ENCODE measurements around the gene ZNF846.
"Not testable (repeated sequence)": the region's sequence is repeated elsewhere in the genome, so short reads cannot be mapped to it uniquely, and the experiment has no call there.

The ZNF846 gene

DNA sequence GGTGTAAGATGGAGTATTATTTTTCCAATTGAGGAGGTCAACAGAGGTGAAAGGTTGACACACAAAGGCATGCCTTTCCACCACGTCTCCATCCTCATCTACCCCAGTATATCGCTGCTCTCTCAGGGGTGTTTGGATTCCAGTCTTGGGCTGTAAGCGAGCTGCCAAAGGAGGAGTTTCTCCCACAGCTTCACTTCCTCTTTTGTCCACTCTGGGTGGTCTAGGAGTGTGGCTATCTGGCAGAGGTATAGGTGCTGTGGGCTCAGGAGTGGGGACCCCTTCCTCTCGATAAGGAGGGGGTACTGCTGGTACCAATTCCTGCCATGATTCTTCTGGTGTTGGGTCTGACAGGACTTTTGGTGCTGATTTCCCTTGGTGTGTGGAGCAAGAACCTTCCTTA is 39.4 kb downstream of the ZNF846 start:
- CTCF ChIA-PET = no interaction called here
- POLR2A ChIA-PET = no interaction called here
- Histone ChIP-seq H3K4me1 (ENCODE audit: control insufficient read depth, insufficient read depth, low read length) (no peaks in the 10 kb centered on the region), H3K27ac (ENCODE audit: extremely low read depth, low read depth, low read length) (no peak overlapping the region), H3K36me3 (ENCODE audit: control insufficient read depth in 2 of 2, insufficient read depth in 1 of 2, low read length in 2 of 2) (no peaks in the 10 kb centered on the region), H3K9me3 (ENCODE audit: control insufficient read depth, insufficient read depth, low read depth, low read length) (no peaks in the 10 kb centered on the region), H3K4me3 (ENCODE audit: low read depth, low read length) (no peak overlapping the region)
- TF ChIP-seq, protein P1, sequence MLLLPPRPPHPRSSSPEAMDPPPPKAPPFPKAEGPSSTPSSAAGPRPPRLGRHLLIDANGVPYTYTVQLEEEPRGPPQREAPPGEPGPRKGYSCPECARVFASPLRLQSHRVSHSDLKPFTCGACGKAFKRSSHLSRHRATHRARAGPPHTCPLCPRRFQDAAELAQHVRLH (tag by site-specific recombination; IDR thresholded peaks at IDR 0.05) = no peak
- TF ChIP-seq SCRT2 (tag by site-specific recombination; IDR thresholded peaks at IDR 0.05) (no peak), ZBTB8A (tag by site-specific recombination; IDR thresholded peaks at IDR 0.05) (no peak), ZNF23 (tag by site-specific recombination; IDR thresholded peaks at IDR 0.05; ENCODE audit: borderline replicate concordance) (no peak), ZNF792 (tag by site-specific recombination; IDR thresholded peaks at IDR 0.05) (no peak), ZNF830 (tag by site-specific recombination; IDR thresholded peaks at IDR 0.05; ENCODE audit: low read depth) (no peak), ZNF629 (tag by site-specific recombination; IDR thresholded peaks at IDR 0.05) (no peak), ZNF747 (tag by site-specific recombination; IDR thresholded peaks at IDR 0.05) (no peak), IKZF3 (tag by site-specific recombination; IDR thresholded peaks at IDR 0.05) (no peak), ZNF626 (tag by site-specific recombination; IDR thresholded peaks at IDR 0.05) (no peak), ZNF155 (tag by site-specific recombination; IDR thresholded peaks at IDR 0.05) (no peak), ZFHX2 (tag by site-specific recombination; conservative IDR thresholded peaks at IDR 0.05) (no peak), ZNF292 (tag by site-specific recombination; IDR thresholded peaks at IDR 0.05; ENCODE audit: borderline replicate concordance, low read depth) (no peak), ZNF843 (tag by site-specific recombination; IDR thresholded peaks at IDR 0.05) (no peak)

DNA sequence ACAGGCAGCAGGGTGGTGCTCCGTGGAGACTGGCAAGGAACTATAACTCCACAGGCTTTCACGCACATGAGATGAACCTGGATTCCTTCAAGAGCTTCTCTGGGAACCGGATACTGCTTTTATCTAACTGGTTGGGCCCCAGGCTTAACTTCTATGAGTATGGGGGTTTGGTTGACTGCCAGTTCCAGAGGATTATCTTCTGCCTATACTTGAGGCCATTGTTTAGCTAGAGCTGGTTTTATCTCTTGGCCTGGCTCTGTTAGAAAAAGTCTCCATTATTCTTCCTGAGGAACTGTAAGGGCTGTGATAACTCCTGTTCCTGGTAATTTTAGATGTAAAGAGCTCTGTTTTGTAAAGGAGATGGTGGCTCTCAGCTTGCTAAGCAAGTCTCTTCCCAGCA is 40.9 kb downstream of the ZNF846 start:
- ChIA-PET CTCF (interaction anchor here (0.9 kb wide), 1 partner anchor 68 kb away, joined by 4 read pairs; no protein-coding TSS in a partner anchor), POLR2A (no interaction called here)
- TF ChIP-seq, protein P2, sequence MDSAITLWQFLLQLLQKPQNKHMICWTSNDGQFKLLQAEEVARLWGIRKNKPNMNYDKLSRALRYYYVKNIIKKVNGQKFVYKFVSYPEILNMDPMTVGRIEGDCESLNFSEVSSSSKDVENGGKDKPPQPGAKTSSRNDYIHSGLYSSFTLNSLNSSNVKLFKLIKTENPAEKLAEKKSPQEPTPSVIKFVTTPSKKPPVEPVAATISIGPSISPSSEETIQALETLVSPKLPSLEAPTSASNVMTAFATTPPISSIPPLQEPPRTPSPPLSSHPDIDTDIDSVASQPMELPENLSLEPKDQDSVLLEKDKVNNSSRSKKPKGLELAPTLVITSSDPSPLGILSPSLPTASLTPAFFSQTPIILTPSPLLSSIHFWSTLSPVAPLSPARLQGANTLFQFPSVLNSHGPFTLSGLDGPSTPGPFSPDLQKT (IDR thresholded peaks at IDR 0.05; ENCODE audit: borderline replicate concordance, low read depth, low read length) = no peak
- TF ChIP-seq ZNF133 (tag by site-specific recombination; IDR thresholded peaks at IDR 0.05) (no peak), ZNF621 (tag by site-specific recombination; IDR thresholded peaks at IDR 0.05) (no peak), ZNF629 (tag by site-specific recombination; IDR thresholded peaks at IDR 0.05) (no peak), ZNF24 (tag by site-specific recombination; IDR thresholded peaks at IDR 0.05) (no peak), ZNF623 (tag by site-specific recombination; IDR thresholded peaks at IDR 0.05) (no peak), ZFP41 (tag by site-specific recombination; IDR thresholded peaks at IDR 0.05; ENCODE audit: borderline replicate concordance) (no peak), ZFHX2 (tag by site-specific recombination; conservative IDR thresholded peaks at IDR 0.05) (no peak), ZNF843 (tag by site-specific recombination; IDR thresholded peaks at IDR 0.05) (no peak), ZNF175 (tag by site-specific recombination; IDR thresholded peaks at IDR 0.05) (no peak), ZNF394 (tag by site-specific recombination; IDR thresholded peaks at IDR 0.05; ENCODE audit: borderline replicate concordance) (no peak), ZNF664 (tag by site-specific recombination; IDR thresholded peaks at IDR 0.05) (no peak), ZNF239 (tag by site-specific recombination; IDR thresholded peaks at IDR 0.05) (no peak), ZNF132 (tag by site-specific recombination; IDR thresholded peaks at IDR 0.05; ENCODE audit: borderline replicate concordance) (no peak), ZNF426 (tag by site-specific recombination; IDR thresholded peaks at IDR 0.05) (no peak)
- TF ChIP-seq, protein P3, sequence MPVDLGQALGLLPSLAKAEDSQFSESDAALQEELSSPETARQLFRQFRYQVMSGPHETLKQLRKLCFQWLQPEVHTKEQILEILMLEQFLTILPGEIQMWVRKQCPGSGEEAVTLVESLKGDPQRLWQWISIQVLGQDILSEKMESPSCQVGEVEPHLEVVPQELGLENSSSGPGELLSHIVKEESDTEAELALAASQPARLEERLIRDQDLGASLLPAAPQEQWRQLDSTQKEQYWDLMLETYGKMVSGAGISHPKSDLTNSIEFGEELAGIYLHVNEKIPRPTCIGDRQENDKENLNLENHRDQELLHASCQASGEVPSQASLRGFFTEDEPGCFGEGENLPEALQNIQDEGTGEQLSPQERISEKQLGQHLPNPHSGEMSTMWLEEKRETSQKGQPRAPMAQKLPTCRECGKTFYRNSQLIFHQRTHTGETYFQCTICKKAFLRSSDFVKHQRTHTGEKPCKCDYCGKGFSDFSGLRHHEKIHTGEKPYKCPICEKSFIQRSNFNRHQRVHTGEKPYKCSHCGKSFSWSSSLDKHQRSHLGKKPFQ (tag by site-specific recombination; IDR thresholded peaks at IDR 0.05) = no peak
- TF ChIP-seq, protein P4, sequence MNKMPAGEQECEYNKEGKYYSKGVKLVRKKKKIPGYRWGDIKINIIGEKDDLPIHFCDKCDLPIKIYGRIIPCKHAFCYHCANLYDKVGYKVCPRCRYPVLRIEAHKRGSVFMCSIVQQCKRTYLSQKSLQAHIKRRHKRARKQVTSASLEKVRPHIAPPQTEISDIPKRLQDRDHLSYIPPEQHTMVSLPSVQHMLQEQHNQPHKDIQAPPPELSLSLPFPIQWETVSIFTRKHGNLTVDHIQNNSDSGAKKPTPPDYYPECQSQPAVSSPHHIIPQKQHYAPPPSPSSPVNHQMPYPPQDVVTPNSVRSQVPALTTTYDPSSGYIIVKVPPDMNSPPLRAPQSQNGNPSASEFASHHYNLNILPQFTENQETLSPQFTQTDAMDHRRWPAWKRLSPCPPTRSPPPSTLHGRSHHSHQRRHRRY (tag by site-specific recombination; IDR thresholded peaks at IDR 0.05) = no peak

DNA sequence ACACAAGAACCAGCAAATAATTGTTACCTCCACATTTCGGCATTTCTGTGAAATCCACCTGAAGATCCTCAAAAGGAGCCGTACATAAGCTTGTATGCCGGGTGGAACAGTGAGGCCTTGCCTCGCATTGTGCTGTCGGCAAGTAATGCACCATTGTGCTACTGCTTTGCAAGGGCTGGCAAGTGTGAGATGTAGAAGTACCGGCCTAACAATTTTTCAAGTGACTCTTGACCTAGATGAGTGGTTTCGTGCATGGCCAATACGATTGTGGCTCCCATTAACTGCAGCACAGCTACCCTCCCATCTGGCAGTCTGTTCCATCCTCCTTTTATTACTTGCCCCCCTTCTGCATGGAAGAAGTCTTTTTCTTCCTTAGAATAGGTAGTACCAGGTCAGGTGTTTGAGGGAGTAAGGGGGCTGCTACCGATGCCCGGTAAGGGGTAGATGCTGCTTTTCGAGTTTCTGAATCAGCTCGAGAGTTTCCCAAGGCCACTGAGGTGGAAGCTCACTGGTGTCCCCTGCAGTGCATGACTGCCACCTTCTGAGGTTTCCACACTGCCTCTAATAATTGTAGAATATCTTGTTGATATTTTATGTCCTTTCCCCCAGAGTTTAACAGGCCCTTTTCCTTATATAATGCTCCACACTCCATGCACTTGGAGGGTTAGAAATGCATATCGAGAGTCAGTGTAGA is 42.9 kb downstream of the ZNF846 start:
- POLR2A ChIA-PET; H3K27ac ChIP-seq (ENCODE audit: extremely low read depth, low read depth, low read length); H3K4me1 ChIP-seq (ENCODE audit: control insufficient read depth, insufficient read depth, low read length); H3K9me3 ChIP-seq (ENCODE audit: control insufficient read depth, insufficient read depth, low read depth, low read length); H3K4me3 ChIP-seq (ENCODE audit: low read depth, low read length); H3K36me3 ChIP-seq (ENCODE audit: control insufficient read depth in 2 of 2, insufficient read depth in 1 of 2, low read length in 2 of 2): not testable (repeated sequence)
- CTCF ChIA-PET = interaction anchor here (1.0 kb wide), 1 partner anchor 100 kb away, joined by 3 read pairs; no protein-coding TSS in a partner anchor

More for the DNA sequence above, 40.9 kb downstream of the ZNF846 start:
- Histone ChIP-seq H3K4me1 (ENCODE audit: control insufficient read depth, insufficient read depth, low read length) (no peaks in the 10 kb centered on the region), H3K4me3 (ENCODE audit: low read depth, low read length) (no peak overlapping the region), H3K9me3 (ENCODE audit: control insufficient read depth, insufficient read depth, low read depth, low read length) (no peaks in the 10 kb centered on the region), H3K27ac (ENCODE audit: extremely low read depth, low read depth, low read length) (no peak overlapping the region), H3K36me3 (ENCODE audit: control insufficient read depth in 2 of 2, insufficient read depth in 1 of 2, low read length in 2 of 2) (no peaks in the 10 kb centered on the region)
